HepG2 (cell line): ENCODE measurements around the gene MAST1. TPM values are rescaled to one million over a fixed set of nuclear protein-coding genes. Genes with fewer than 3 reads are reported as not detected.
A peak's percentile ranks its signal among the peaks of the same experiment; 100 is the strongest.

Experiments used
- ELK4 ChIP-seq: sonication (generic); formaldehyde crosslinking; IDR thresholded peaks from 2 replicates; pipeline ENCODE4 v1.9.0; 2021; ENCODE audit warnings: missing genetic modification reagents, borderline replicate concordance
- KLF13 ChIP-seq: sonication (generic); formaldehyde crosslinking; IDR thresholded peaks from 2 replicates; pipeline ENCODE4 v1.4.0; 2020; ENCODE audit warnings: mild to moderate bottlenecking, missing genetic modification reagents
- MIXL1 ChIP-seq: IDR thresholded peaks from 2 replicates; pipeline ENCODE4 v1.6.1; 2016
- SATB2 ChIP-seq: sonication (generic); formaldehyde crosslinking; IDR thresholded peaks from 2 replicates; pipeline ENCODE4 v1.5.0; 2020; ENCODE audit warnings: missing genetic modification reagents
- SMAD1 ChIP-seq: sonication (generic); formaldehyde crosslinking; IDR thresholded peaks from 2 replicates; pipeline ENCODE4 v1.4.0; 2020; ENCODE audit warnings: missing genetic modification reagents, low read depth, mild to moderate bottlenecking, borderline replicate concordance
- U2AF1 ChIP-seq: fragments of 200-400 bp; formaldehyde crosslinking; optimal IDR thresholded peaks from 2 replicates; pipeline ENCODE3; 2017; ENCODE audit warnings: mild to moderate bottlenecking, low read depth, low read length
- USF2 ChIP-seq, 2 experiments: sonication (generic) in 1 of 2; formaldehyde crosslinking in 1 of 2; IDR thresholded peaks; 2 replicates each; pipeline versions ENCODE4 v1.5.1 to v1.6.1; 2011 to 2020; ENCODE audit warnings: borderline replicate concordance in 1 of 2, low read depth in 1 of 2, low read length in 1 of 2, mild to moderate bottlenecking in 1 of 2, missing genetic modification reagents in 1 of 2, moderate library complexity in 1 of 2
- ZBTB42 ChIP-seq: sonication (generic); formaldehyde crosslinking; IDR thresholded peaks from 2 replicates; pipeline ENCODE4 v1.5.0; 2020; ENCODE audit warnings: mild to moderate bottlenecking, missing genetic modification reagents
- ZKSCAN5 ChIP-seq: sonication (generic); formaldehyde crosslinking; IDR thresholded peaks from 2 replicates; pipeline ENCODE4 v1.5.1; 2020; ENCODE audit warnings: mild to moderate bottlenecking, missing genetic modification reagents
- ZNF251 ChIP-seq: sonication (generic); formaldehyde crosslinking; IDR thresholded peaks from 2 replicates; pipeline ENCODE4 v1.9.0; 2021; ENCODE audit warnings: mild to moderate bottlenecking, missing genetic modification reagents
- ZNF318 ChIP-seq: sonication (generic); formaldehyde crosslinking; IDR thresholded peaks from 2 replicates; pipeline ENCODE4 v1.4.0; 2020; ENCODE audit warnings: mild to moderate bottlenecking, missing genetic modification reagents
- ZNF414 ChIP-seq: sonication (generic); formaldehyde crosslinking; IDR thresholded peaks from 2 replicates; pipeline ENCODE4 v1.5.0; 2020; ENCODE audit warnings: missing genetic modification reagents
- ZNF530 ChIP-seq: sonication (generic); formaldehyde crosslinking; IDR thresholded peaks from 2 replicates; pipeline ENCODE4 v1.5.0; 2020; ENCODE audit warnings: low read depth, mild to moderate bottlenecking, missing genetic modification reagents
- ZNF556 ChIP-seq: sonication (generic); formaldehyde crosslinking; IDR thresholded peaks from 2 replicates; pipeline ENCODE4 v1.4.0; 2020; ENCODE audit warnings: mild to moderate bottlenecking, missing genetic modification reagents, borderline replicate concordance
- ZNF577 ChIP-seq: sonication (generic); formaldehyde crosslinking; IDR thresholded peaks from 2 replicates; pipeline ENCODE4 v1.4.0; 2020; ENCODE audit warnings: mild to moderate bottlenecking, low read depth, missing genetic modification reagents, borderline replicate concordance
- polyA plus RNA-seq, 8 experiments: library from polyadenylated mRNA; depleted of rRNA in 3 of 8; stranded (reverse) in 7 of 8; unstranded in 1 of 8; fragments of >200 nt; fragmentation: Illumina TruSeq in 4 of 8; extraction: Trizol in 4 of 8; gene quantifications; 2 replicates each; pipeline versions ENCODE4 v1.2.1 to v1.2.3, GENCODE V29; 2011 to 2016; ENCODE audit warnings: low read depth in 4 of 8, missing spikeins in 1 of 8, mixed read lengths in 1 of 8; ENCODE audit not compliant: insufficient read depth in 1 of 8
- total RNA-seq, 5 experiments: library from RNA; depleted of rRNA; stranded (reverse); fragments of >200 nt; fragmentation: Illumina TruSeq; extraction: Trizol; gene quantifications; 2 replicates each; pipeline ENCODE4 v1.2.3, GENCODE V29; 2016; ENCODE audit warnings: low read depth in 1 of 5

The MAST1 gene
- total and polyA plus RNA-seq, 2 of the 13 experiments (the other 11 are each of a cell fraction or from before 2014, with no cell fraction given) = 0.73 to 4.7 TPM

- TF ChIP-seq MIXL1 (0 out of 2 replicates have a peak, but pooled peaks have one; percentile 40), ZNF556 (CRISPR knock-in tag) (peak; percentile 60; the same call in 1 of the 2 replicates), SATB2 (CRISPR knock-in tag) (peak; percentile 83; the same call in 1 of the 2 replicates), SMAD1 (CRISPR knock-in tag) (no peak), ZNF577 (CRISPR knock-in tag) (no peak), ZNF251 (no peak), KLF13 (CRISPR knock-in tag) (no peak), ZKSCAN5 (CRISPR knock-in tag) (no peak), ZNF318 (CRISPR knock-in tag) (0 out of 2 replicates have a peak, but pooled peaks have one; percentile 41), ZNF530 (CRISPR knock-in tag) (no peak), ELK4 (CRISPR knock-in tag) (peak; percentile 64; the same call in 1 of the 2 replicates), USF2 (IDR thresholded peaks at IDR 0.05; ENCODE audit: low read depth, low read length) (no peak), USF2 (CRISPR knock-in tag; IDR thresholded peaks at IDR 0.05; ENCODE audit: borderline replicate concordance) (no peak), ZNF414 (CRISPR knock-in tag) (no peak), U2AF1 (no peak), ZBTB42 (CRISPR knock-in tag) (peak; percentile 29; the same call in 1 of the 2 replicates)
Observed at GRCh38 chr19:12806242-12807081, 31.9 kb upstream of the MAST1 start, which contains the start of gene RNASEH2A (continued).
